Activated T-helper 17 cell treated with anti-CD3 and anti-CD28 coated beads, Interleukin-2, amount 50 U/mL, for 72 hours (primary cell): Measurements from ENCODE around the gene CTNNA1. TPM values are rescaled to one million over a fixed set of nuclear protein-coding genes. Genes with fewer than 3 reads are reported as not detected.

Experiments
- ATAC-seq: fragments of 150-1000 bp; cut with Tn5 transposase; replicated peaks from 2 replicates; pipeline ENCODE4 v1.10.0; 2021; ENCODE audit warnings: mild to moderate bottlenecking, moderate library complexity
- H3K27ac Mint-ChIP-seq: one replicate; pipeline ENCODE4 v1.8.0; 2022; ENCODE audit warnings: mixed read lengths
- H3K27me3 Mint-ChIP-seq: one replicate; pipeline ENCODE4 v1.8.0; 2022; ENCODE audit warnings: mixed read lengths
- H3K36me3 Mint-ChIP-seq: one replicate; pipeline ENCODE4 v1.8.0; 2022; ENCODE audit warnings: low read depth, mild to moderate bottlenecking, mixed read lengths
- H3K4me1 Mint-ChIP-seq: one replicate; pipeline ENCODE4 v1.8.0; 2022; ENCODE audit warnings: mixed read lengths
- H3K4me3 Mint-ChIP-seq: one replicate; pipeline ENCODE4 v1.8.0; 2022; ENCODE audit warnings: mild to moderate bottlenecking, mixed read lengths
- H3K9me3 Mint-ChIP-seq: one replicate; pipeline ENCODE4 v1.8.0; 2022; ENCODE audit warnings: mixed read lengths
- total RNA-seq, 2 donors: library from RNA; stranded (reverse); gene quantifications; one replicate each; pipeline ENCODE4 v1.2.3, GENCODE V29; 2022

Gene CTNNA1
- total RNA-seq, 2 donors from 2014 or later = 63.6 to 92.1 TPM

DNA sequence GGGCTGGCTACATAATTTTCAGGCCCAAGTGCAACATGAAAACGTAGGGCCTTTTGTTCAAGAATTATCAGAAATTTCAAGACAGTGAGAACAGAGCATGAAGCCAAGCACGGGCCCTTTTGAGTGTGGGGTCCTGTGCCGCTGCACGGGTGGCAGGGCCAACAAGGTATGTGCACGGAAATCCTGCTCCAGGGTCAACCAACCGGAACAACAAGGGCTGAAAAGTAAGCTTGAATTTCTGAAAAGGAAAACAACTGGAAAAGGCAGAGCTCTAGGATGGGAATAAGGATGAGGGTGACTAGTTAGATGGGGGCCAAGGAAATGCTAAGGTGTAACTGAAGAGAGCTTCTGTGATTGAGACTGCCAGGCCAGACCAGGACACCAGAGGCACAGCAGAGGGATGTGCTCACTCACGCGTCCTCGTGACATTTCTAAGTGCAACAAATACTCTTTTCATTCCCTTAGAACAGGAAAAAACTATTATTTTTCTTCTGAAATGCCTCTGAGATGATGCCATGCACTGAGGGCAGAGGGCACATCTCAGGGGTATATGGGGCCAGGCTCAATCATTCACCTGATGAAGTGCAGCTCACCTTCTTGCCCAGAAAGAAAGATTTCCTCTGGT lies 202.6 kb downstream of the CTNNA1 start:
- no peak overlapping the region for H3K4me3 Mint-ChIP-seq
- H3K4me1 Mint-ChIP-seq = no peaks in the 10 kb centered on the region
- no peak for ATAC-seq
- H3K9me3 Mint-ChIP-seq = no peaks in the 10 kb centered on the region
- no peak overlapping the region for H3K27ac Mint-ChIP-seq
- no peaks in the 10 kb centered on the region for H3K27me3 Mint-ChIP-seq
- no peaks in the 10 kb centered on the region for H3K36me3 Mint-ChIP-seq

DNA sequence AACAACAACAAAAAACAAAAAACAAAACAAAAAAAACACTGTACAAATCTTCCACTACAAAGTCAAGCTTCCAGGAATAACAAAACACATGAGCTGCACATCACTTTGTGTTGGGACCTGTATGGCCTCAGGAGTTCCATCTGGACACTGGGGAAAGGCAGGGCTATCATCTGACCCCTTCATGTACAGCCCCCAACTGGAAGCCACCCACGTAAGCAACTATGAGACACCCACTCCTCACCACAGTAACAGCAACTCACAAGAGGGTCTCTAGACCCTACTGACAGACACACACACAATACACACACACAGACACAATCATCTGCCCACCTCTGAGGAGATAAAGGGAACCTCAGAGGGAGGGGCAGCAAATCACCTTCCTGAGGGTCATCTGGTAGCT lies 203.6 kb downstream of the CTNNA1 start:
- Mint-ChIP-seq H3K4me1 (no peaks in the 10 kb centered on the region), H3K27me3 (no peaks in the 10 kb centered on the region), H3K36me3 (no peaks in the 10 kb centered on the region), H3K9me3 (no peaks in the 10 kb centered on the region), H3K4me3 (no peak overlapping the region), H3K27ac (no peak overlapping the region)
- ATAC-seq = no peak

DNA sequence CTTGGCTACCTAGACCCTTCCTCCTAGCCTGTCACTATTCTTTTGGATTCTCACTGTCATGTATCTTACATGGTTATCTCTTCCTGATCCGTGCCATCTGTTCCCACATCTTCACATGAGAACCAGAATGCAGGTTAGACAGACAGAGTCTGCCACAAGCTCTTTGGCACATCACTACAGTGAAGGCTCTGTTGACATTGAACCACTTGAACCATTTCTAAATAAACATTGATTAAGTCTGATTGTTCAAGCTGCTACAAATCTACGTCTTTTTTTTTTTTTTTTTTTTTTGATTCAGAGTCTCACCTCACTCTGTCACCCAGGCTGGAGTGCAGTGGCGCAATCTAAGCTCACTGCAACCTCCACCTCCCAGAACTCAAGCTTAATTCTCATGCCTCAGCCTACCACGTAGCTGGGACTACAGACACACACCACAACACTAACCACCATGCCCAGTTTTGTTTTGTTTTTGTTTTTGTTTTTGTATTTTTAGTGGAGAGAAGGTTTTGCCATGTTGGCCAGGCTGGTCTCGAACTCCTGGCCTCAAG lies 207.0 kb downstream of the CTNNA1 start:
- Mint-ChIP-seq H3K4me1 (no peaks in the 10 kb centered on the region), H3K27me3 (no peaks in the 10 kb centered on the region), H3K27ac (no peak overlapping the region), H3K4me3 (no peak overlapping the region), H3K36me3 (no peaks in the 10 kb centered on the region), H3K9me3 (no peaks in the 10 kb centered on the region)
- no peak for ATAC-seq

DNA sequence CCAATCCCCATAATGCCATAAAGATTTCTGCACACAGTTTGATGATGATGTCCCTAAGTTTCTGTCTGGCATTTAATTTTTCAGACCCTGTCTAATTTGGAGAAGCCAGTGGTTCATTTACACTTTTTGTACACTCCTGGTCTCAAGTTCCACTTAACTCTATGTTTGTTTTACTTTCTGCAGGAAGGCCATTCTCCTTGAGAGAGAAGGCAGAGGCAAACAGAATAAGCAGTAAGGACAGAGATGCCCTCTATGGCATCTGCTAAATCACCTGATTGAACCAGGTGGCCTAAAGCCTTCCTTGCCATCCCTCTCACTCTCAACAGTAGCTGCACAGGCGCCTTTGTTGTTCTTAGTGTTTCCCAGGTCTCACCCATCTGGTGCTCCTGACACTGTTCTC lies 208.0 kb downstream of the CTNNA1 start:
- Mint-ChIP-seq H3K4me1 (no peaks in the 10 kb centered on the region), H3K4me3 (no peak overlapping the region), H3K9me3 (no peaks in the 10 kb centered on the region), H3K27me3 (no peaks in the 10 kb centered on the region), H3K36me3 (no peaks in the 10 kb centered on the region), H3K27ac (no peak overlapping the region)
- ATAC-seq = no peak

DNA sequence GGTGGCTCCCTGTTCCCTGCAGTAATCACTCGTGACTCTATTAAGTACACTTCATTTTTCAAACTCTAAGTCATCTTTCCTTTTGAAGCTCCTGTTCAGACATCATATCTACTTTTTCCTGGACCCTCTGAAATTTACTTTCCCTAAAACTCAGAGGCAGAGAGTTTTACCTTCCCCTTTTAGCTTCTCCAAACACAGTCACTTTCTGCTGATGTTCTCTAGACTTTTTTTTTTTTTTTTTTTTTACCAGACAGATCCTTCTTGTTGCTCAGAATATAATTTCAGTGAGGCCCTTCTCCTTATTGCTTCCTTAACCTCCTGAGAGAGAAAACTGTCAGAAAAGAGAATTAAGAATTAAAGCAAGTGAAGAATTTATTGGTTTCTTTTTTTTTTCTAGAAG lies 208.5 kb downstream of the CTNNA1 start:
- ATAC-seq = no peak
- Mint-ChIP-seq H3K4me3 (no peak overlapping the region), H3K27me3 (no peaks in the 10 kb centered on the region), H3K27ac (no peak overlapping the region), H3K9me3 (no peaks in the 10 kb centered on the region), H3K36me3 (no peaks in the 10 kb centered on the region), H3K4me1 (no peaks in the 10 kb centered on the region)

DNA sequence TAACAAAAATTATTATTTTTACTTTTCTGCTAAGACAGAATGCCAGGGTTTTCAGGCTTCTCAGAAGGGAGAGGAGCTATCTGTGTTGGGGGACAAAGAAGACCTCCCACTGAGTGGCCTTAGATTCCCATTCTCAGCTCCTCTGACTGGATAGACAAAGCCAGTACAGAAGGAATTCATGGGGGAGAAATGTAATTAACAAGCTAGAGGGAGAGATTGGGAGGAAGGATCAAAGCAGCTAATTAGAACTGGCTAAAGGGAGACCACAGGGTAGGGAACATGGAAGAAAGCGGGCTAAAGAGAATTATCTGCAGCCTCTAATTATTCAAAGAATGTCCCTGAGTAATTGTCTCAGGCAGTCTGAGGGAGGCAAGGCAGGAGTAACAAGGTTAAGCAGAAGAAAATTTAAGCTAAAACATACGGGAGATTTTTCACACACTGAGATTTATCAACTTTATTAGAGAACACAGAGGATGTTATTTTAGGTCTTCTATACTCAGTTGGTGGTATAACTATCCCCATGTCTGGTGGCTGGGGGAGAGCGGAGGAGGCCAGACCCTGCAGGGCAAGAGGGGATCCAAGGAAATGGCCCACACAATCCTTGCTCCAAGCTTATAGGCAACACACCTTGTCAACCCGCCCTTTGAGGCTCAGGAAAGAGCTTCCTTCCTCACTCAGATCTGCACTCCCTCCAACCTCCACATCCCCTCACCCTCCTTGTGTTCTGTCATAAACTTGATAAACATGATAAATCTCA lies 209.6 kb downstream of the CTNNA1 start:
- Mint-ChIP-seq H3K27me3 (no peaks in the 10 kb centered on the region), H3K36me3 (no peaks in the 10 kb centered on the region), H3K27ac (peak overlapping the region; percentile 74), H3K4me3 (no peak overlapping the region), H3K4me1 (no peaks in the 10 kb centered on the region), H3K9me3 (no peaks in the 10 kb centered on the region)
- ATAC-seq = no peak

DNA sequence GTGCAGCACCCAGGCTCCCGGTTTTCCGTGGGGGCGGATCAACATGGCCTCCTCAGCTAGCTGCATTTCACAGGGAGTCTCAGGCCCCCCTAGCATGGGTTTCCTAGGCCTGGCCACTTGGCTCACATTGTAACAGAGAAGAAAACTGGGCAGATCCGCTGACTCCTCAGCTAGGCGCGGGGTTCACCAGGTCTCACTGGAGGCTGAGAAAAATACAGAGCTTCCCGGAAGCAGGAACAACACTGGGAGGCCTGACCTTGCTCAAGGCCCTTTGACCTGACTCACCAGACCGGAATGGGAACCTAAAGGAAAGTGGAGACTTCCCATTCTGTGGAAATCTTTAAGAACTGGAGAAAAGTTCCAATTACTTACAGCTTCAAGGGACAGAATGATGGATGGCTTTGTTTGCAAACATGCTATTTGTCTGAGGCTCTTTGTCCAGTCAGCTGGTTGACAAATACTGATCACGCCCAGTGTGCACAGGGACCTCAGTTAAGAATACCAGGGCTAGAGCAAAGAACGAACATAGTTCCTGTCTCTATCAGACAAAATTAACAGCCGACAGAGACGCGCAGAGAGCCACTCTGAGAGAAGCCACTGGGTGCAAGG lies 210.6 kb downstream of the CTNNA1 start:
- Mint-ChIP-seq H3K4me3 (no peak overlapping the region), H3K27ac (no peak overlapping the region), H3K36me3 (no peaks in the 10 kb centered on the region), H3K4me1 (no peaks in the 10 kb centered on the region), H3K9me3 (no peaks in the 10 kb centered on the region), H3K27me3 (no peaks in the 10 kb centered on the region)
- ATAC-seq = no peak

DNA sequence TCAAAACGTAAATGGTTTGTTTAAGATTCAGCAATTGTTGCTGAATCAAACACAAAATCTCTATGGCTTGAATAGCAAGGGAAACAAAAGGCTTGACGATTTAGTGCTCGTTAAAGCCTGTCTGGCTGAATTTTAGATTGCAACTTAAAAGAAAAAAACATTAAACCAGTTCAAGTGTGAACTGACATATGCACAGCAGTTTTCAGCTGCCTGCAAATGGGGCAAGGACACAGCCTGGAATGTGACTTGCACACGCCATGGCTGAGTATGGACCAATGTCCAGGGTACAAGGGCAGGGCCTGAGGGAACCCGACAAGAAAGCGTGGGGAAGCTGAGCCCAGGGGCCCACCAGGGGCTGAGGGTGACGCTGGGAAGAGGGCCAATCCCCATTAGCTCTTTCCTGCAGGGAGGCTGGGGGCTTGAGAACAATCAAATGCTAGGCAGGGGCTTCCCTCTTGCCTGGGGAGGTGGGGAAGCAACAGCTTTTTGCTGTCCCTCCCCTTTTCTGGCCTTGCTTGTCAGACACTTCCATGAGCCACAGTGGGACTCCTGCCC lies 211.5 kb downstream of the CTNNA1 start:
- no peaks in the 10 kb centered on the region for H3K9me3 Mint-ChIP-seq
- no peak for ATAC-seq
- H3K4me1 Mint-ChIP-seq = no peaks in the 10 kb centered on the region
- no peak overlapping the region for H3K4me3 Mint-ChIP-seq
- no peaks in the 10 kb centered on the region for H3K36me3 Mint-ChIP-seq
- no peaks in the 10 kb centered on the region for H3K27me3 Mint-ChIP-seq
- H3K27ac Mint-ChIP-seq = no peak overlapping the region

DNA sequence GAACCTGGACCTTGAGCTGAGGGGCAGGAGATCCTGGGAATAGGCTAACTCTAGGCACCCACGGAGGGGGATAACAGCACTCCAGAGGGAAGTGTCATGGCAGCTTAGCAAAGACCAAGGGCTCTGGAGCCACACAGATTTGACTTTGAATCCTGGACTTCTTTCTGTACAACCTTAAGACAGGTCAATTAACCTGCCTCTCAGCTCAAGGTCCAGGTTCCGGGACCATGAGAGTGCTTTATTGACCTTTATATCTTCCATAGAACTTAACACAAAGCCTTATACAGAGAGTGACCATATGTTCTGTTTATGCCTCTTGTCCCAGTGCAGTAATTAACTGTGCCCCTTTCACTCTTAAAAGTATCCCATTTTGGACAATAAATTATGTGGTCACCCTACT lies 212.4 kb downstream of the CTNNA1 start:
- Mint-ChIP-seq H3K4me3 (no peak overlapping the region), H3K4me1 (no peaks in the 10 kb centered on the region), H3K27me3 (no peaks in the 10 kb centered on the region), H3K9me3 (no peaks in the 10 kb centered on the region), H3K27ac (no peak overlapping the region), H3K36me3 (no peaks in the 10 kb centered on the region)
- no peak for ATAC-seq

DNA sequence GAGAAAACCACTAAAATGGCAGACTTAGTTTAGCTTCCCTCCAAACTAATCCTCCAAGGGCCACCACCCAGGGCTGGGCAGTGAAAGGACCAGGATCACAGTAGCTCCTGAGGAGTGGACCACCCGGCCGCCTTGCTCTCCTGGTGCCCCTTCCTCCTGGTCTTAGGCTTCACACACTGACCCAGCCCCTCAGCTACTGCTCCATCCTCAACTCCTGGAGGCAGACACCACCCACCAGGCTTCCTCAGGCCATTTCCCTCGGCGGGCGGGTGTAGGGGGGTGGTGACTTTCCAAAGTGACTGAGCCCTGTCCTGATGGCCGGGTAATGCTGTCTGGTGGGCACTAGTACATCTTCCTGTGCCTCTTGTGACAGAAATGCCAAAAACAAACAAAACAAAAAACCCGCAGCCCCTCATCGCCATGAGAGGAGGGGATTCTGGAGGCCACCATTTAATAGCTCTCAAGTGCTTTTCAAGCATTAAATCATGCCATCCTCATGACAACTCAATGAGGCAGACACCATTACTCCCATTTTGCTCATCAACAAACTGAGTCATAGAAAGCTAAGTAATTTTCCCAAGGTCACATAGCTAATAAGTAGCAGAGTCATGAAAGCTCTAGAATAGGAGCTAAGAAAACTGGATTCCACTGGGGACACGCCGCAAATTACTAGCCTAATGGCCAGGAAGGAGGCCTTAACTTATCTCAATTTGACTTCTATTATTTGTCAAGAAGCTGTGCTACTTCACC lies 213.2 kb downstream of the CTNNA1 start:
- no peaks in the 10 kb centered on the region for H3K9me3 Mint-ChIP-seq
- ATAC-seq = no peak
- H3K4me1 Mint-ChIP-seq = no peaks in the 10 kb centered on the region
- no peaks in the 10 kb centered on the region for H3K27me3 Mint-ChIP-seq
- no peak overlapping the region for H3K27ac Mint-ChIP-seq
- no peak overlapping the region for H3K4me3 Mint-ChIP-seq
- H3K36me3 Mint-ChIP-seq = no peaks in the 10 kb centered on the region

DNA sequence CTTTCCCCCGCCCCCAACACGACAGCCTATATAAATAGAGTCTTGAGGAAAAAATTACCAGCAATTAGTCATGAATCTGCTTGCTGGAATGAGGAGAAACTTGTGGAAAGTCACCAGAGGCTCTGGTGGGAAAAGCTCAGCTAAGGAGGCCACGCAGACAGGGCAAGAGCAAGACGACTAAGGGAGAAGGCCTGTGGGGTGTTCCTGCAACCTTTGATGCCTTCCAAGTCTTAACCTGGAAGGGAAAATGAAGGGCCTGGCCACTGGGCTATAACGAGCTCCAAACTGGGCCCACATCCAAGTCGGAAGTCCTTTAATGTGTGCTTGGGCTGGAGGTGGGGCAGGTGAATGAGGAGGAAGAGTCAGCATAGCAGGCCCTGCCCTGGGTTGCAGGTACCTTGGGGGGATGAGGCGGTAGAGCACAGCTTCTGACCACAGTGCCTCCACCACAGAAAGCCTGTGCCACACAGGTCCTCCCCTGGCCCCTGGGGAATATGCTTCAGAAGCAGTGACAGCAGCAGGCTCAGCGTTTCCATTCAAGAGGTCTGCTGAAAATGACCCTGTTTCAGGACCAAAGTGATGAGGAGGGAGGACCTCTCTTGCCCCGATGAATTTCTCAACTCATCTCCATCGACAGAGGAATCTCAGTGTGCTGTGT lies 214.7 kb downstream of the CTNNA1 start:
- Mint-ChIP-seq H3K27ac (no peak overlapping the region), H3K4me1 (peaks cover 5% of the 10 kb centered on the region), H3K36me3 (no peaks in the 10 kb centered on the region), H3K27me3 (no peaks in the 10 kb centered on the region), H3K4me3 (no peak overlapping the region), H3K9me3 (no peaks in the 10 kb centered on the region)
- no peak for ATAC-seq

DNA sequence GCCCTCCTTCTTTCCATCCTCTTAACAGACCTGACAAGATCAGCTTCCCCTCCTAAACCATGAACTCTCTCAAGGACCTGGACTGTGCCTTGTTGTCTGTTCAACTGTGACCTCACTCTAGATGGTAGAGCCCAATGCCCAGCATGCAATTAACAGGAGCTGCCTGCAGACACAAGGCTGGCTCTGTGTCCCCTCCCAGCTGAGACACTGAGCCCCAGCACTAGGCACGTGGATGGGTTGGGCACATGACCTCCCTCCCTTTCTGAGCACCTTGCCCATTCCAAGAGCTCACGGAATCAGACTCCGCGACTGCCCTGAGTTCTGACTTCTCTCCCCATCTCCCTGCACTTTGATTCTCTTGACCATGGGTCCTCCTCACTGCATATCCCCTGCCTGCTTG lies 215.4 kb downstream of the CTNNA1 start:
- no peak overlapping the region for H3K27ac Mint-ChIP-seq
- ATAC-seq = no peak
- peaks cover 5% of the 10 kb centered on the region for H3K4me1 Mint-ChIP-seq
- H3K9me3 Mint-ChIP-seq = no peaks in the 10 kb centered on the region
- H3K4me3 Mint-ChIP-seq = no peak overlapping the region
- H3K27me3 Mint-ChIP-seq = no peaks in the 10 kb centered on the region
- no peaks in the 10 kb centered on the region for H3K36me3 Mint-ChIP-seq

DNA sequence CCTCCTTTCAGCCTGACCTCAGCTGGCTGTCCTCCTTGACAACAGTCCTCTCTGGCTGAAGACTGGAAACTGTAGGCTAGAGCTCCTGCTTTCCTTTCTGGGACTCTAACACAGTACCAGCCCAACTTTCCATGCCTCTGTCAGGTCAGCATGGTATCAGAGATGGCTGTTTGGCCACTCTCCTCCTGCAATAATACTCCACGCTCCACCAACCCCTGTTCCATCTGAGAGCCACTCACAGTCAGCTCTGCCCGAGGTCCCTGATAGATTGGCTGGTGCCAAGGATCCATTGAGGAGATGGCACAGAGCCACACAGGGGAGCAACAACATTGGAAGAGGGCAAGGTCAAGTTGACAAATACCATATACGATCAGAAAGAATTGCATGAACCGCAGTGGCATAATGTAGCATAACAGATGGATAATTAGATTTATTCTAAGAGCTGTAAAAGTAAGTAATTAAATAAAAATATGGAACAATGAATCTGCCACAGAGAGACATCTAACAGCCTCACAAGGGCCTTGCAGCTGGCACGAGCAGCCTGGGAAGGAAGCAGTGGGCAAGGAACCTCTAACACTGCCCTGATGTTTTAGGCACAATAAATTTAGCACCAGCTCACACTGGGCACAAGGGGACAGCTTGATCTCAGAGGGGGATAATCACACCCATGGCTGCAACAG lies 216.2 kb downstream of the CTNNA1 start:
- no peak overlapping the region for H3K4me3 Mint-ChIP-seq
- peaks cover 5% of the 10 kb centered on the region for H3K4me1 Mint-ChIP-seq
- no peaks in the 10 kb centered on the region for H3K27me3 Mint-ChIP-seq
- H3K9me3 Mint-ChIP-seq = no peaks in the 10 kb centered on the region
- H3K36me3 Mint-ChIP-seq = no peaks in the 10 kb centered on the region
- no peak for ATAC-seq
- no peak overlapping the region for H3K27ac Mint-ChIP-seq
